H1 (cell line): ENCODE results near the gene AHNAK2.

Source experiments
- CTCF ChIP-seq, 3 experiments: IDR thresholded peaks; 1 replicate in 2 of 3; 2 replicates in 1 of 3; pipeline versions ENCODE4 v1.5.1 to v1.6.1; 2011; ENCODE audit warnings: low read length in 3 of 3, mild to moderate bottlenecking in 3 of 3, inconsistent platforms in 2 of 3, low read depth in 1 of 3, moderate library complexity in 1 of 3; ENCODE audit not compliant: insufficient read depth in 1 of 3; ENCODE audit errors: control extremely low read depth in 1 of 3
- POLR2A ChIP-seq, 2 experiments: IDR thresholded peaks; 1 replicate in 1 of 2; 2 replicates in 1 of 2; pipeline ENCODE4 v1.6.1; 2011; ENCODE audit warnings: low read depth in 2 of 2, low read length in 2 of 2, mild to moderate bottlenecking in 2 of 2; ENCODE audit errors: control extremely low read depth in 1 of 2
- TCF12 ChIP-seq: IDR thresholded peaks from 2 replicates; pipeline ENCODE4 v1.6.1; 2011; ENCODE audit warnings: low read depth, mild to moderate bottlenecking, low read length

GRCh38 chr14:104897330-104898194, 80.6 kb downstream of the AHNAK2 start:
- TF ChIP-seq CTCF (IDR thresholded peaks at IDR 0.05; ENCODE audit: control extremely low read depth in 1 of 3, insufficient read depth in 1 of 3, low read depth in 1 of 3, low read length in 3 of 3), result no peak
- no peak for TF ChIP-seq TCF12
- TF ChIP-seq POLR2A (IDR thresholded peaks at IDR 0.05; ENCODE audit: control extremely low read depth in 1 of 2, low read depth in 2 of 2, low read length in 2 of 2), result no peak
